Esophagus squamous epithelium (tissue), 5 donors: ENCODE results near the gene TECPR2. TPM values are rescaled to one million over a fixed set of nuclear protein-coding genes. Genes with fewer than 3 reads are reported as not detected.
"Not testable (repeated sequence)": the region's sequence is repeated elsewhere in the genome, so short reads cannot be mapped to it uniquely, and the experiment has no call there.

ENCODE experiments used
- DNase-seq: peaks from one replicate; lab custom pipeline; 2025; lab: John Stamatoyannopoulos, UW
- H3K27ac ChIP-seq, 4 donors: fragments of 200-600 bp; sonication (generic); one replicate each; pipeline ENCODE4 v1.5.1; 2016 to 2019; ENCODE audit warnings: mild to moderate bottlenecking in 1 of 4
- H3K27me3 ChIP-seq, 4 donors: fragments of 200-600 bp; sonication (generic); 1 replicate in 3 of 4; 2 replicates in 1 of 4; pipeline versions ENCODE4 v1.5.1 to v1.6.0; 2017 to 2021; ENCODE audit warnings: antibody characterized with exemption in 1 of 4
- H3K36me3 ChIP-seq, 3 donors: fragments of 200-600 bp; sonication (generic); one replicate each; pipeline ENCODE4 v1.5.1; 2016 to 2019
- H3K4me1 ChIP-seq, 3 donors: fragments of 200-600 bp; sonication (generic); one replicate each; pipeline ENCODE4 v1.5.1; 2017 to 2019
- H3K4me3 ChIP-seq, 4 donors: fragments of 200-600 bp; sonication (generic); 1 replicate in 3 of 4; 2 replicates in 1 of 4; pipeline ENCODE4 v1.5.1; 2016 to 2019; ENCODE audit warnings: mild to moderate bottlenecking in 2 of 4, moderate library complexity in 1 of 4
- H3K9me3 ChIP-seq, 3 donors: fragments of 200-600 bp; sonication (generic); one replicate each; pipeline ENCODE4 v1.5.1; 2016 to 2019
- POLR2A ChIP-seq, 4 donors: fragments of 450-650 bp; IDR thresholded peaks; one replicate each; pipeline ENCODE4 v1.6.1; 2017; ENCODE audit warnings: antibody characterized with exemption in 4 of 4, mild to moderate bottlenecking in 4 of 4, moderate library complexity in 3 of 4
- WGBS, 2 donors: methylation state at CpG; one replicate each; pipeline ENCODE4 v1.1.5; 2018; 5-methylcytosine and 5-hydroxymethylcytosine counted together
- intact Hi-C: fragments of 100-400 bp; cut with DNase I; formaldehyde crosslinking; loops from one replicate; pipeline ENCODE4 v1.15.0; 2022
- total RNA-seq, 4 donors: library from RNA; depleted of rRNA; stranded (reverse); fragments of >200 nt; gene quantifications; one replicate each; pipeline ENCODE4 v1.1.0, GENCODE V29; 2016
- TF ChIP-seq, protein P1 (sequence below), 6 experiments: fragments of 450-650 bp in 4 of 6; fragments of 200-600 bp in 2 of 6; sonication (generic) in 2 of 6; IDR thresholded peaks; one replicate each; pipeline ENCODE4 v1.5.1; 2016 to 2019; ENCODE audit warnings: antibody characterized with exemption in 6 of 6, mild to moderate bottlenecking in 4 of 6, moderate library complexity in 4 of 6
- donor health status: DM: yes; HTN: yes; CAD: no.

The TECPR2 gene
- total RNA-seq, 4 donors from 2014 or later = 5.4 to 18.1 (median 12.9) TPM

DNA sequence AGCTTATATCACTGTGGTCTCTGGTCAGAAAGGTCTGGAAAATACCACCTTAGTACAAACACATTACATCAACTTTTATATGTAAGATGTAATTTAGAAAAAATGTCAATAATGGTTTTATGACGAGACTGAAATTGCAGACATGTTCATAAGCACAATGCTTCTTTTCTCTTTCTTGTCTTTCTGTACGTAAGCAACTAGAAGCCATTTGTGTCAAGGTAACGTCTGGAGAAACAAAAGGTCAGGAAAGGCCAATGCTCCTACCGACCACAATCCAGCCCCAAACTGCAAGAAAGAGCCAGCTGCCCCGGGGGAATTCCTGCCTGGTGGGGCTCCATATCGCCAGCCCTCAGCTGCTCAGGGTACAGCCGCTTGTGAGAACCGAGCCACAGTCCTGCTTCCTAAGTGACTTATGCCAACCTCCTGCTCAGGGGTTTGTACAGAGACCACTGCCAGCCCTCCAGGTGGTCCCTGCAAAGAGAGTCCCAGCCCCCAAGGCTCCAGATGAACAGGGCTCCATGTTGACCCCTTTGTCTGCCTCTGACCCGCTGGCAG is 36.9 kb upstream of the TECPR2 start:
- DNase-seq = no peak
- Histone ChIP-seq H3K27me3 (no peaks in the 10 kb centered on the region), H3K9me3 (no peaks in the 10 kb centered on the region), H3K4me1 (peaks cover 0 to 18% (median under 1%) of the 10 kb centered on the region in 3 donors), H3K36me3 (peaks cover 0 to 17% (median 0%) of the 10 kb centered on the region in 3 donors), H3K4me3 (no peak overlapping the region), H3K27ac (no peak overlapping the region)
- no peak for TF ChIP-seq POLR2A (IDR thresholded peaks at IDR 0.05)
- TF ChIP-seq, protein P1, sequence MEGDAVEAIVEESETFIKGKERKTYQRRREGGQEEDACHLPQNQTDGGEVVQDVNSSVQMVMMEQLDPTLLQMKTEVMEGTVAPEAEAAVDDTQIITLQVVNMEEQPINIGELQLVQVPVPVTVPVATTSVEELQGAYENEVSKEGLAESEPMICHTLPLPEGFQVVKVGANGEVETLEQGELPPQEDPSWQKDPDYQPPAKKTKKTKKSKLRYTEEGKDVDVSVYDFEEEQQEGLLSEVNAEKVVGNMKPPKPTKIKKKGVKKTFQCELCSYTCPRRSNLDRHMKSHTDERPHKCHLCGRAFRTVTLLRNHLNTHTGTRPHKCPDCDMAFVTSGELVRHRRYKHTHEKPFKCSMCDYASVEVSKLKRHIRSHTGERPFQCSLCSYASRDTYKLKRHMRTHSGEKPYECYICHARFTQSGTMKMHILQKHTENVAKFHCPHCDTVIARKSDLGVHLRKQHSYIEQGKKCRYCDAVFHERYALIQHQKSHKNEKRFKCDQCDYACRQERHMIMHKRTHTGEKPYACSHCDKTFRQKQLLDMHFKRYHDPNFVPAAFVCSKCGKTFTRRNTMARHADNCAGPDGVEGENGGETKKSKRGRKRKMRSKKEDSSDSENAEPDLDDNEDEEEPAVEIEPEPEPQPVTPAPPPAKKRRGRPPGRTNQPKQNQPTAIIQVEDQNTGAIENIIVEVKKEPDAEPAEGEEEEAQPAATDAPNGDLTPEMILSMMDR (IDR thresholded peaks at IDR 0.05) = no peak
- intact Hi-C loops = no loop called here
- 81% methylated on average over 7 to 9 of the region's 9 CpGs for WGBS, 2 donors

DNA sequence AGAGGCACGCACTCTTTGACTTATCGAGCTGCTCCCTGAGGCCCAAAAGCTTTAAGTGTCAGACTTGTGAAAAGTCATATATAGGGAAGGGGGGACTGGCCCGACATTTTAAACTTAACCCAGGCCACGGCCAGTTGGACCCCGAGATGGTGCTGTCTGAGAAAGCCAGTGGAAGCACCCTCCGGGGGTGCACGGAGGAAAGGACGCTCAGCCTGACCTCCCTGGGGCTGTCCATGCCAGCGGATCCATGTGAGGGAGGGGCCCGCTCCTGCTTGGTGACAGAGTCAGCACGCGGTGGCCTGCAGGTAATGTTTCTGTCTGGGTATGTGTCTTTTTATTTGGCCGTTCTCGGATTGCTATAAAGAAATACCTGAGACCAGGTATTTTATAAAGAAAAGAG is 36.2 kb upstream of the TECPR2 start:
- no peaks in the 10 kb centered on the region for H3K27me3 ChIP-seq
- H3K36me3 ChIP-seq = peaks cover 0 to 22% (median 0%) of the 10 kb centered on the region in 3 donors
- 90 to 96% methylated on average over 9 of the region's 14 CpGs for WGBS, 2 donors
- intact Hi-C loops = no loop called here
- peaks cover 0 to 11% (median 0%) of the 10 kb centered on the region in 3 donors for H3K4me1 ChIP-seq
- no peak overlapping the region for H3K4me3 ChIP-seq
- no peak for DNase-seq
- H3K27ac ChIP-seq = no peak overlapping the region
- no peaks in the 10 kb centered on the region for H3K9me3 ChIP-seq
- TF ChIP-seq, protein P1 (IDR thresholded peaks at IDR 0.05) = no peak
- TF ChIP-seq POLR2A (IDR thresholded peaks at IDR 0.05) = no peak

DNA sequence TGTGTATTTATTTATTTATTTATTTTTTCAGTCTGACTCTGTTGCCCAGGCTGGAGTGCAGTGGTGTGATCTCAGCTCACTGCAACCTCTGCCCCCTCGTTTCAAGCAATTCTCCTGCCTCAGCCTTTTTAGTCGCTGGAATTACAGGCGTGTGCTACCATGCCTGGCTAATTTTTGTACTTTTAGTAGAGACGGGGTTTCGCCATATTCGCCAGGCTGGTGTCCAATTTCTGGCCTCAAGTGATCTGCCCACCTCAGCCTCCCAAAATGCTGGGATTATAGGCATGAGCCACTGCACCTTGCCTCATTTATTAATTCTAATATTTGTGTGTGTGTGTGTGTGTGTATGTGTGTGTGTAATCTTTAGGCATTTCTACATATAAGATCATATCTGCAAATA is 33.4 kb upstream of the TECPR2 start:
- DNase-seq, H3K27ac ChIP-seq, H3K4me3 ChIP-seq, H3K4me1 ChIP-seq, H3K9me3 ChIP-seq, intact Hi-C loops, H3K27me3 ChIP-seq: not testable (repeated sequence)
- 79 to 83% methylated on average over 6 of the region's 6 CpGs for WGBS, 2 donors
- peaks cover 0 to 50% (median 0%) of the 10 kb centered on the region in 3 donors for H3K36me3 ChIP-seq

DNA sequence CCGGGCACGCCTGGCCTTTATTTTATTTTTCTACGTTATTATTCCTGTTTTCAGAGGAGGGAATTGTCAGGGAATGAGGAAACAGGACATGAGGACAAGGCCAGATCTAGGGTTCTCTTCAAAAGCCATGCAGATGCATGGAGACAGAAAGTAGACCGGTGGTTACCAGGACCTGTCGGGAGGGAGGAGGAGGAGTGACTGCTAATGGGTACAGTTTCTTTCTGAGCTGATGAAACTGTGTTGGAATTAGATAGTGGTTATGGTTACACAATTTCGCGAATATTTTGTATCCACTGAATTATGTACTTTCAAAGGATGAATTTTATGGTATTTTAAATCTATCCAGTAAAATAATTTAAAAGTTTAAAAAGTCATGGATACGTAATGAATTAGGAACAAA is 31.9 kb upstream of the TECPR2 start:
- TF ChIP-seq POLR2A (IDR thresholded peaks at IDR 0.05) = no peak
- TF ChIP-seq, protein P1 (IDR thresholded peaks at IDR 0.05) = no peak
- WGBS, 2 donors = 92% methylated on average over 8 of the region's 8 CpGs
- H3K4me1 ChIP-seq = peaks cover 0 to 3% (median 0%) of the 10 kb centered on the region in 3 donors
- no peak overlapping the region for H3K4me3 ChIP-seq
- no peak for DNase-seq
- no peaks in the 10 kb centered on the region for H3K27me3 ChIP-seq
- intact Hi-C loops = loop anchor here (10.0 kb wide), 1 partner anchor 174 kb away; the partner anchor contains the start of gene ANKRD9
- no peak overlapping the region for H3K27ac ChIP-seq
- no peaks in the 10 kb centered on the region for H3K9me3 ChIP-seq
- H3K36me3 ChIP-seq = peaks cover 0 to 59% (median 0%) of the 10 kb centered on the region in 3 donors

DNA sequence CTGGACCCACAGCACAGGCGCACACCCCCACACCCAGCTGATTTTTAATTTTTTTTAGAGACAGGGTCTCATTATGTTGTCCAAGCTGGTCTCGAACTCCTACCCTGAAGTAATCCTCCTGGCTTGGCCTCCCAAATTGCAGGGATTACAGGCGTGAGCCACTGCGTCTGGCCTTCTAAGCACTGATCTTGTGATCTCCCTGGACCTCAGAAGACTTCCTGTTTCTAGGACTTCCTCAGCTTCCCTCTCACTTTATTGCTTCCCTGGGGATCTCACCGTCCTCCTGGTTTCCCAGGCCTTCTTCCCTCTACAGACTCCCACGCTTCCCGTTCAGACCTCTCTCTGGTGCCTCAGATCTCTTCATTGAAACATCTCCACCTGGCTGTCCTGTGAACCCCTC is 29.4 kb upstream of the TECPR2 start:
- peaks cover 0 to 71% (median 9%) of the 10 kb centered on the region in 3 donors for H3K36me3 ChIP-seq
- 80 to 83% methylated on average over 7 of the region's 7 CpGs for WGBS, 2 donors
- intact Hi-C loops = loop anchor here (10.0 kb wide), 1 partner anchor 171 kb away; the partner anchor contains the start of gene ANKRD9

More for the DNA sequence above, 29.4 kb upstream of the TECPR2 start:
- no peak overlapping the region for H3K27ac ChIP-seq
- no peak for TF ChIP-seq POLR2A (IDR thresholded peaks at IDR 0.05)
- TF ChIP-seq, protein P1 (IDR thresholded peaks at IDR 0.05) = no peak
- no peaks in the 10 kb centered on the region for H3K27me3 ChIP-seq
- H3K9me3 ChIP-seq = no peaks in the 10 kb centered on the region
- no peak overlapping the region for H3K4me3 ChIP-seq
- no peak for DNase-seq
- peaks cover 0 to 8% (median 0%) of the 10 kb centered on the region in 3 donors for H3K4me1 ChIP-seq
